ENCODE results near the gene SUMF1.

The SUMF1 gene

DNA sequence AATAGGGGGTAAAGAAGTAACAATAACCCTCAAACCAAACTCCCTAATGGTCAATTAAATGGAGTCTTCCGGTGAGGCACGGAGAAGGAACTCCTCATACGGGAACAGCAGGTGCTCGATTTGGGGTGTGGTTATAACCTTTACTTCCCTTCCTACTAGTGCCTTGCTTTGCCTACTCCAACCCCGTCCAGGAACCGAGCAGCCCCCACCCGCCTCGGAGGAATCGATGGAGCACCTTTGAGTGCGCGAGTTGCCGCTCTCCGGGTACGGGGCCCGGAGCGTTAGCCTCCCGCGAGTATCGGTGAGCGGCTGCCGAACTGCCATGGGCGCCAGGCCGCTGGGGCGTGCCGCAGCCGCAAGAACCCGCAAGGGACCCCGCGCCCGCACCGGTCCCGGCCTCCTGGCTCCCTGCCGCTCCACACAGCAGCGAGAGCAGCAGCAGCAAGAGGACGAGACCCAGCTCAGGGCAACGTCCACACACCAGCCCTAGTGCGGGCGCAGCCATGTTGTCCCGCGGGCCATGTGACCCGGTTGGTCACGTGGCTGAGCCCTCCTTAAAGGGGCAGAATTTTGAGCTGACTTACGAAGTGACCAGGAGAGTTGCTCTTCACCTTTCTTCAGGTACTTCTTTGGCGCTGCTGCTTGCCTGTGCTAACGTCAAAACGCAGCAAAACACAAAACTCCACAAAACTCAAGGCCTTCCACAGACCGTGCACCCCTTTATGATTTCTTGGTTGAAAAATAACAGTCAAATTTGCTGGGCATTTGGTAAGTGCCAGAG lies at the start of gene SUMF1:
SUMF1 (minus strand) TSS at position 529 of the 781 bp plus-strand sequence; CDS start at position 505, 24 bp downstream.
- ATAC-seq: peak; percentile 99
- TF ChIP-seq ZFP3 (CRISPR knock-in tag; IDR thresholded peaks at IDR 0.05) (peak; percentile 50; the same call in 1 of the 2 replicates), ARNTL (CRISPR knock-in tag; IDR thresholded peaks at IDR 0.05; ENCODE audit: borderline replicate concordance, low read depth) (0 out of 2 replicates have a peak, but pooled peaks have one; percentile 64), ZNF70 (CRISPR knock-in tag; IDR thresholded peaks at IDR 0.05) (no peak), SNAI2 (CRISPR knock-in tag; IDR thresholded peaks at IDR 0.05) (0 out of 2 replicates have a peak, but pooled peaks have one; percentile 32)
- TF ChIP-seq, protein P1, sequence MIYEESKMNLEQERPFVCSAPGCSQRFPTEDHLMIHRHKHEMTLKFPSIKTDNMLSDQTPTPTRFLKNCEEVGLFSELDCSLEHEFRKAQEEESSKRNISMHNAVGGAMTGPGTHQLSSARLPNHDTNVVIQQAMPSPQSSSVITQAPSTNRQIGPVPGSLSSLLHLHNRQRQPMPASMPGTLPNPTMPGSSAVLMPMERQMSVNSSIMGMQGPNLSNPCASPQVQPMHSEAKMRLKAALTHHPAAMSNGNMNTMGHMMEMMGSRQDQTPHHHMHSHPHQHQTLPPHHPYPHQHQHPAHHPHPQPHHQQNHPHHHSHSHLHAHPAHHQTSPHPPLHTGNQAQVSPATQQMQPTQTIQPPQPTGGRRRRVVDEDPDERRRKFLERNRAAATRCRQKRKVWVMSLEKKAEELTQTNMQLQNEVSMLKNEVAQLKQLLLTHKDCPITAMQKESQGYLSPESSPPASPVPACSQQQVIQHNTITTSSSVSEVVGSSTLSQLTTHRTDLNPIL (CRISPR knock-in tag; IDR thresholded peaks at IDR 0.05; ENCODE audit: low read depth): no peak

- no peak for TF ChIP-seq TCF4 (CRISPR knock-in tag; IDR thresholded peaks at IDR 0.05; ENCODE audit: borderline replicate concordance)
- TF ChIP-seq GLIS3 (CRISPR knock-in tag; IDR thresholded peaks at IDR 0.05): no peak
- TF ChIP-seq SNAI2 (CRISPR knock-in tag; IDR thresholded peaks at IDR 0.05): no peak
- no peak for TF ChIP-seq ZFP3 (CRISPR knock-in tag; IDR thresholded peaks at IDR 0.05)
- TF ChIP-seq ZNF565 (CRISPR knock-in tag; conservative IDR thresholded peaks at IDR 0.05; ENCODE audit: low read depth): no peak
- TF ChIP-seq ESRRG (CRISPR knock-in tag; IDR thresholded peaks at IDR 0.05): no peak
- TF ChIP-seq ZFP30 (CRISPR knock-in tag; IDR thresholded peaks at IDR 0.05): no peak
- no peak for TF ChIP-seq OSR1 (CRISPR knock-in tag; IDR thresholded peaks at IDR 0.05)
- TF ChIP-seq PPARA (CRISPR knock-in tag; IDR thresholded peaks at IDR 0.05; ENCODE audit: borderline replicate concordance): no peak
- no peak for TF ChIP-seq PATZ1 (CRISPR knock-in tag; IDR thresholded peaks at IDR 0.05; ENCODE audit: borderline replicate concordance)
- TF ChIP-seq, protein P2, sequence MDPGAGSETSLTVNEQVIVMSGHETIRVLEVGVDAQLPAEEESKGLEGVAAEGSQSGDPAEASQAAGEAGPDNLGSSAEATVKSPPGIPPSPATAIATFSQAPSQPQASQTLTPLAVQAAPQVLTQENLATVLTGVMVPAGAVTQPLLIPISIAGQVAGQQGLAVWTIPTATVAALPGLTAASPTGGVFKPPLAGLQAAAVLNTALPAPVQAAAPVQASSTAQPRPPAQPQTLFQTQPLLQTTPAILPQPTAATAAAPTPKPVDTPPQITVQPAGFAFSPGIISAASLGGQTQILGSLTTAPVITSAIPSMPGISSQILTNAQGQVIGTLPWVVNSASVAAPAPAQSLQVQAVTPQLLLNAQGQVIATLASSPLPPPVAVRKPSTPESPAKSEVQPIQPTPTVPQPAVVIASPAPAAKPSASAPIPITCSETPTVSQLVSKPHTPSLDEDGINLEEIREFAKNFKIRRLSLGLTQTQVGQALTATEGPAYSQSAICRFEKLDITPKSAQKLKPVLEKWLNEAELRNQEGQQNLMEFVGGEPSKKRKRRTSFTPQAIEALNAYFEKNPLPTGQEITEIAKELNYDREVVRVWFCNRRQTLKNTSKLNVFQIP (CRISPR knock-in tag; IDR thresholded peaks at IDR 0.05; ENCODE audit: borderline replicate concordance, low read depth): no peak
- TF ChIP-seq, protein P3, sequence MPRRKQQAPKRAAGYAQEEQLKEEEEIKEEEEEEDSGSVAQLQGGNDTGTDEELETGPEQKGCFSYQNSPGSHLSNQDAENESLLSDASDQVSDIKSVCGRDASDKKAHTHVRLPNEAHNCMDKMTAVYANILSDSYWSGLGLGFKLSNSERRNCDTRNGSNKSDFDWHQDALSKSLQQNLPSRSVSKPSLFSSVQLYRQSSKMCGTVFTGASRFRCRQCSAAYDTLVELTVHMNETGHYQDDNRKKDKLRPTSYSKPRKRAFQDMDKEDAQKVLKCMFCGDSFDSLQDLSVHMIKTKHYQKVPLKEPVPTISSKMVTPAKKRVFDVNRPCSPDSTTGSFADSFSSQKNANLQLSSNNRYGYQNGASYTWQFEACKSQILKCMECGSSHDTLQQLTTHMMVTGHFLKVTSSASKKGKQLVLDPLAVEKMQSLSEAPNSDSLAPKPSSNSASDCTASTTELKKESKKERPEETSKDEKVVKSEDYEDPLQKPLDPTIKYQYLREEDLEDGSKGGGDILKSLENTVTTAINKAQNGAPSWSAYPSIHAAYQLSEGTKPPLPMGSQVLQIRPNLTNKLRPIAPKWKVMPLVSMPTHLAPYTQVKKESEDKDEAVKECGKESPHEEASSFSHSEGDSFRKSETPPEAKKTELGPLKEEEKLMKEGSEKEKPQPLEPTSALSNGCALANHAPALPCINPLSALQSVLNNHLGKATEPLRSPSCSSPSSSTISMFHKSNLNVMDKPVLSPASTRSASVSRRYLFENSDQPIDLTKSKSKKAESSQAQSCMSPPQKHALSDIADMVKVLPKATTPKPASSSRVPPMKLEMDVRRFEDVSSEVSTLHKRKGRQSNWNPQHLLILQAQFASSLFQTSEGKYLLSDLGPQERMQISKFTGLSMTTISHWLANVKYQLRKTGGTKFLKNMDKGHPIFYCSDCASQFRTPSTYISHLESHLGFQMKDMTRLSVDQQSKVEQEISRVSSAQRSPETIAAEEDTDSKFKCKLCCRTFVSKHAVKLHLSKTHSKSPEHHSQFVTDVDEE (CRISPR knock-in tag; IDR thresholded peaks at IDR 0.05): no peak
- TF ChIP-seq, protein P4, sequence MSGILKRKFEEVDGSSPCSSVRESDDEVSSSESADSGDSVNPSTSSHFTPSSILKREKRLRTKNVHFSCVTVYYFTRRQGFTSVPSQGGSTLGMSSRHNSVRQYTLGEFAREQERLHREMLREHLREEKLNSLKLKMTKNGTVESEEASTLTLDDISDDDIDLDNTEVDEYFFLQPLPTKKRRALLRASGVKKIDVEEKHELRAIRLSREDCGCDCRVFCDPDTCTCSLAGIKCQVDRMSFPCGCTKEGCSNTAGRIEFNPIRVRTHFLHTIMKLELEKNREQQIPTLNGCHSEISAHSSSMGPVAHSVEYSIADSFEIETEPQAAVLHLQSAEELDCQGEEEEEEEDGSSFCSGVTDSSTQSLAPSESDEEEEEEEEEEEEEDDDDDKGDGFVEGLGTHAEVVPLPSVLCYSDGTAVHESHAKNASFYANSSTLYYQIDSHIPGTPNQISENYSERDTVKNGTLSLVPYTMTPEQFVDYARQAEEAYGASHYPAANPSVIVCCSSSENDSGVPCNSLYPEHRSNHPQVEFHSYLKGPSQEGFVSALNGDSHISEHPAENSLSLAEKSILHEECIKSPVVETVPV (CRISPR knock-in tag; IDR thresholded peaks at IDR 0.05): no peak
- ATAC-seq: no peak
Measured at GRCh38 chr3:4515916-4516579, 49.0 kb upstream of the SUMF1 start.

- TF ChIP-seq ESRRG (CRISPR knock-in tag; IDR thresholded peaks at IDR 0.05) (no peak), PATZ1 (CRISPR knock-in tag; IDR thresholded peaks at IDR 0.05; ENCODE audit: borderline replicate concordance) (no peak), OSR1 (CRISPR knock-in tag; IDR thresholded peaks at IDR 0.05) (no peak), ISL1 (CRISPR knock-in tag; IDR thresholded peaks at IDR 0.05) (no peak)
- TF ChIP-seq, protein P1 (CRISPR knock-in tag; IDR thresholded peaks at IDR 0.05; ENCODE audit: low read depth): no peak
- no peak for ATAC-seq
Measured at GRCh38 chr3:4514916-4515315, 47.8 kb upstream of the SUMF1 start.
